Nephron (organoid): ENCODE data around the gene CCDC38.
"Not testable (repeated sequence)": the region's sequence is repeated elsewhere in the genome, so short reads cannot be mapped to it uniquely, and the experiment has no call there.

Experiments used
- H3K27ac Mint-ChIP-seq, 3 experiments: 2 replicates each; pipeline ENCODE4 v1.8.0; 2020; ENCODE audit warnings: mixed read lengths in 3 of 3, mild to moderate bottlenecking in 2 of 3, moderate library complexity in 1 of 3
- H3K27me3 Mint-ChIP-seq: 2 replicates; pipeline ENCODE4 v1.8.0; 2021; ENCODE audit warnings: low read depth, mild to moderate bottlenecking, moderate library complexity, mixed read lengths
- H3K36me3 Mint-ChIP-seq: 2 replicates; pipeline ENCODE4 v1.8.0; 2020; ENCODE audit warnings: low read depth, mixed read lengths
- H3K4me1 Mint-ChIP-seq: 2 replicates; pipeline ENCODE4 v1.8.0; 2020; ENCODE audit warnings: mixed read lengths
- H3K4me3 Mint-ChIP-seq, 3 experiments: 2 replicates each; pipeline ENCODE4 v1.8.0; 2020; ENCODE audit warnings: mild to moderate bottlenecking in 3 of 3, mixed read lengths in 3 of 3, moderate library complexity in 2 of 3
- H3K9me3 Mint-ChIP-seq: 2 replicates; pipeline ENCODE4 v1.8.0; 2020; ENCODE audit warnings: mixed read lengths
- CTCF ChIP-seq, 3 experiments: fragments of 200-600 bp; sonication (generic); IDR thresholded peaks; one replicate each; pipeline ENCODE4 v1.5.0; 2021; ENCODE audit warnings: antibody characterized with exemption in 3 of 3; ENCODE audit not compliant: unreplicated experiment in 3 of 3

CCDC38 gene

GRCh38 chr12:95852133-95852532 lies 90.3 kb downstream of the CCDC38 start:
- Mint-ChIP-seq H3K4me3 (no peak overlapping the region), H3K27me3 (peaks cover 5% of the 10 kb centered on the region), H3K9me3 (no peaks in the 10 kb centered on the region), H3K36me3 (no peaks in the 10 kb centered on the region), H3K4me1 (no peaks in the 10 kb centered on the region), H3K27ac (no peak overlapping the region)
- no peak for TF ChIP-seq CTCF (IDR thresholded peaks at IDR 0.05; ENCODE audit: unreplicated experiment in 3 of 3)

GRCh38 chr12:95851606-95852005 lies 90.8 kb downstream of the CCDC38 start:
- peaks cover 5% of the 10 kb centered on the region for H3K27me3 Mint-ChIP-seq
- no peak overlapping the region for H3K27ac Mint-ChIP-seq
- no peak overlapping the region for H3K4me3 Mint-ChIP-seq
- no peaks in the 10 kb centered on the region for H3K9me3 Mint-ChIP-seq
- TF ChIP-seq CTCF (IDR thresholded peaks at IDR 0.05; ENCODE audit: unreplicated experiment in 3 of 3), result no peak
- H3K4me1 Mint-ChIP-seq, result no peaks in the 10 kb centered on the region
- no peaks in the 10 kb centered on the region for H3K36me3 Mint-ChIP-seq

- H3K4me1 Mint-ChIP-seq, result no peaks in the 10 kb centered on the region
- TF ChIP-seq CTCF (IDR thresholded peaks at IDR 0.05; ENCODE audit: unreplicated experiment in 3 of 3), result peak; percentile 24 to 42 (median 31)
- H3K27me3 Mint-ChIP-seq, result peaks cover 5% of the 10 kb centered on the region
- no peaks in the 10 kb centered on the region for H3K36me3 Mint-ChIP-seq
- peak overlapping the region in 1 of 3 experiments; percentile 2 for H3K4me3 Mint-ChIP-seq
- H3K9me3 Mint-ChIP-seq, result no peaks in the 10 kb centered on the region
- H3K27ac Mint-ChIP-seq, result peak overlapping the region; percentile 39 to 82 (median 73)
Observed at GRCh38 chr12:95848575-95849388, 93.6 kb downstream of the CCDC38 start.

- not testable (repeated sequence) for H3K4me3 Mint-ChIP-seq, H3K9me3 Mint-ChIP-seq, H3K4me1 Mint-ChIP-seq, H3K36me3 Mint-ChIP-seq, H3K27ac Mint-ChIP-seq, H3K27me3 Mint-ChIP-seq
Observed at GRCh38 chr12:95842426-95842825, 100.0 kb downstream of the CCDC38 start.

GRCh38 chr12:95838125-95838524 lies 104.3 kb downstream of the CCDC38 start:
- H3K4me1 Mint-ChIP-seq, result peaks cover 14% of the 10 kb centered on the region
- H3K36me3 Mint-ChIP-seq, result no peaks in the 10 kb centered on the region
- no peak overlapping the region for H3K4me3 Mint-ChIP-seq
- no peaks in the 10 kb centered on the region for H3K9me3 Mint-ChIP-seq
- H3K27me3 Mint-ChIP-seq, result peaks cover 11% of the 10 kb centered on the region
- no peak for TF ChIP-seq CTCF (IDR thresholded peaks at IDR 0.05; ENCODE audit: unreplicated experiment in 3 of 3)
- peak overlapping the region in 1 of 3 experiments; percentile 11 for H3K27ac Mint-ChIP-seq

GRCh38 chr12:95837240-95838038 lies 105.0 kb downstream of the CCDC38 start:
- Mint-ChIP-seq H3K27me3 (peaks cover 11% of the 10 kb centered on the region), H3K36me3 (no peaks in the 10 kb centered on the region), H3K4me3 (no peak overlapping the region), H3K27ac (peak overlapping the region in 1 of 3 experiments; percentile 11), H3K4me1 (peaks cover 14% of the 10 kb centered on the region), H3K9me3 (no peaks in the 10 kb centered on the region)
- no peak for TF ChIP-seq CTCF (IDR thresholded peaks at IDR 0.05; ENCODE audit: unreplicated experiment in 3 of 3)
